Measurements from ENCODE around the gene NEDD4L.
"Not testable (repeated sequence)": the region's sequence is repeated elsewhere in the genome, so short reads cannot be mapped to it uniquely, and the experiment has no call there.

The NEDD4L gene

GRCh38 chr18:58272779-58273435 lies 228.9 kb downstream of the NEDD4L start:
- DNase-seq = no peak

DNA sequence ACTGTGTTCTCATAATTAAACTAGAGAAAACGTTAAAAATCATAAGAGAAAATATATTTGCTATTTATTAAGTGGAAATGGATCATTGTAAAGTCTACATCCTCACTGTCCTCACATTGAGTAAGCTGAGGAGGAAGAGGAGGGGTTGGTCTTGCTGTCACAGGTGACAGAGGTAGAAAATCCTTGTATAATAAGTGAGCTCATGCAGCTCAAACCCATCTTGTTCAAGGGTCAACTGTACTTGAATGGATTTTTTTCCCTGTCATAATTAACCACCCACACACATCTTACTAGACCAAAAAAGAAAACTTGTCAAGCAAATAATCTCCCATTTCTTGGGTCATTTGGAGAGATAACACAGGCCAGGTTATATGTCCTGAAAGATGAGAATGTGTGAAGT lies 231.2 kb downstream of the NEDD4L start:
- DNase-seq = no peak

DNA sequence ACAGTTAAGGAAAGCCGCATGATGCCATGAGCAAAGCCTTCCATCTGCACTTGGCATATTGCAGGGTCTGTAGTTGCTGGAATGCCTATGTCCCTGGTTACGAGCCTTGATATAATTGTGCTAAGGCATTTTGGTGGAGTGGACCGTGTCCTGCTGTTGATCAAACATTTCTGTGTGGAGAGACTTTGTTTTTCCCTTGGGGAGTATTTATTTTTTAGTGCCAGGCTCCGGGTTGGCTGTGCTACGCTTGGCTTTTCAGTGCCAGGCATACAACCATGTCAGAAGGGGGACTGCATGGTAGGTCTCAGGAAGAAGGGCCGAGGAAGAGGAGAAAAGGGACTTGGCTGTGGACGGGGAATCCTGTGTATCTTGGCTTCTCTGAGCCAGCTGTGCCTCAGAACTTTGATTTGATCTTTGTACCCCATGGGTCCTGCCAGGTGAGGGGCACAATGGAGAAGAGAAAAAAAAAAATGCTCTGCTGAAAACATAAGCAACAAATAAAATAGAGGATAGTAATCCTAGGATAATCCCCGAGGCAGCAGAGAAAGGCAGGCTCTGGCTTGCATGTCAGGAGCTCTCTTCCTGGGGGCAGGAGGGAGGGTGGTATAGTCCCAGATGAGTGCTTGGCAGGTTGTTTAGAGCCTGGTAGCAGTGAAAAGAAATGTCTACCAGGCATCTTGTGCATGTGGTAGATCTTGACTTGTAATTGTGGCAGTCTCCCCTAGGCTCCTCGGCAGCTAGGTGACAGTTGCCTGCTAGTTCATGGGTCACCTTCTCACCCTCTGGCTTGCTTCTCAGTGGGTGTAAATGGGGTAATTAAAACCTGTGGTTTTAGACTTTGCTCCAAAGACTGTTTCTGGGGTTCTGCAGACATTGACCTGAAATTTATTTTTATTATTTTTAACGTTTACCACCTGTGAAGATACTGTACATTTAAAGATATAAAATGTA lies 233.0 kb downstream of the NEDD4L start:
- no peak for DNase-seq

- no peak for DNase-seq
Measured at GRCh38 chr18:58279504-58280175, 235.6 kb downstream of the NEDD4L start.

DNA sequence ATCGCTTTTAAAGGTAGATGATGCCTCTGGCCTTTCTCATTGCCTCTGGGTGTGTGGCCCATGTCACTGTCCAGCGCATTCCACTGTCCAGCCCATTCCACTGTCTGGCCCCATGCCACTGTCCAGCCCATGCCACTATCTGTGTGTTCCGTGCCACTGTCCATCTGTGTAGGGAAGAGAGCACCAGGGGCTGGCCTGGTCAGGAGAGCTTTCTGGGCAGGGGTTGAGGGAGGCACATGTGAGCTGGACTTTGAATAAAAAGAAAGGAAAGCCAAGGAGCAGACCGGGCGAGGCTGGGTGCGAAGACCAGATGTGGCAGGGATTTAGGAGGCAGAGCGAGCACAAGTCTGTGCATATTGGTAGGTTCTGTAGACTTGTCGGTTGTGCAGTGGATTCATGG lies 236.2 kb downstream of the NEDD4L start:
- DNase-seq = no peak

DNA sequence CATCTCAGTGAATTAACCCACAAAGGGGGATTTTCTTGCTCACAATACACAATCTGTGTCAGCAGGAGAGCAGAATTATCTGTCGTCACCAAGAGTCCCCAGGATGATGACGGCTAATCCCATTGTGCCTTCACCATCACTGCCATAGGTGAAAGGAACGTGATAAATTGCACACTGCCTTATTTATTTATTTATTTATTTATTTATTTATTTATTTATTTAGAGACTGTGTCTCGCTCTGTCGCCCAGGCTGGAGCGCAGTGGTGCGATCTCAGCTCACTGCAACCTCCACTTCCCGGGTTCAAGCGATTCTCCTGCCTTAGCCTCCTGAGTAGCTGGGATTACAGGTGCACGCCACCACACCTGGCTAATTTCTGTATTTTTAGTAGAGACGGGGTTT lies 238.8 kb downstream of the NEDD4L start:
- not testable (repeated sequence) for DNase-seq

GRCh38 chr18:58284699-58285448 lies 240.8 kb downstream of the NEDD4L start:
- no peak for DNase-seq

DNA sequence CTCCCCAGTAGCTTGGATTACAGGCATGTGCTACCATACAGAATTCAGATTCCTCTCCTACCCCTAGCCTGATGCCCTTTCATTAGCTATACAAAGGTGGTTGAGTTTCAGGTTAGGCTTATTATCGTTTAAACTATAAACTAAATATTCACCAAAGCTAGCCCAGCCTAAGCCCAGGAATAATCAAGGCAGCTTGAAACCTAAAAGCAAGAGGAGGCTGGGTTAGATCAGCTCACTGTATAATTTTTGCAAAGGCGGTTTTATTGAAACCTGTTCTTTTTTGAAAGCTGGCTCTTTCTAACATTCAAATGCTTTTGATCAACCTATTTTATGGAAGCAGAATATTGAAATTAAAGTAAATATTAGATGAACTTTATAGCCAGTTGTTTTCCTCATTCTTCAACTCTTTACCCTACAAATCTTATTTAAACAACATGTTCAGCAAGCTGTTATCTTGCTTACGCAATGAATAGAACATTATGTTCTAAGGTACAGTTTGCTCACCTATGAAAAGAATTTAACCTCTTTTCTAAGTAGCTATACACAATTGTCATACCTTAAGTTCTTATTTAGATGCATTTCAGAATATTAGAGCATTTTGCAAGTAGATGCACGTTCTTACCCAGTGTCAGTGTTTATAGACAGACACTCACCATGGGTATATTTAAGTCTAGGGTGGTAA lies 241.6 kb downstream of the NEDD4L start:
- DNase-seq = no peak

DNA sequence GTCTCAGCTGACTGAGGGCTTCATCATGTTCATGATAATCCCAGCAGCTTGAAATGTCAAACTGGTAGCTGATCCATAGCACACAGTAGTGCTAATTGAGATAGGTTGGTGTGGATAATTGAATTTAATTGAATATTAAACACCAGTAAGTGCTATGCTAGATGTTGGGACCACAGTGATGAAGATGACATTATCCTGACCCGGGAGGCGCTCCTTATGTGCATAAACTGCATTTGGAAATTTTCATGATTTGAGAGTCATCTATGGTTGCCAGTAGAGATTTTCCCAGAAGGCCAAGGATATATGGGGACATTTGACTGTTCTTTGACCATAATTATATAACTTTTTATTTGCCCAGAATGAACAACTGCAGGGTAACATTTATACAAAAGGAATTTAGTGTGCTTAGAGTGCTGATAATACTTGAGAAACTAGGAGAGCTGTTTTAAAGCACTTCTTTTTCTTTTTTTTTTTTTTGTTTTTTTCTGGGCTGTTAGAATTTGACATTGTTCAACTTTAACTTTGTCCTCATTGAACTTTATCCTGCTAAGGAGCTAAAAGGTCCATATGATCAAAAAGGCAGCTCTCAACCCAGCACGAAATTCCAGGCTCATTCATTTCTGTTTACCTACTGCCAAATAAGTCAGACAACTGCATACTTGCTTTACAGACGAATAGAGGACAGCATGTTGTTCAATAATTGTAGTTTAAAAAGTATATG lies 242.8 kb downstream of the NEDD4L start:
- DNase-seq = no peak

DNA sequence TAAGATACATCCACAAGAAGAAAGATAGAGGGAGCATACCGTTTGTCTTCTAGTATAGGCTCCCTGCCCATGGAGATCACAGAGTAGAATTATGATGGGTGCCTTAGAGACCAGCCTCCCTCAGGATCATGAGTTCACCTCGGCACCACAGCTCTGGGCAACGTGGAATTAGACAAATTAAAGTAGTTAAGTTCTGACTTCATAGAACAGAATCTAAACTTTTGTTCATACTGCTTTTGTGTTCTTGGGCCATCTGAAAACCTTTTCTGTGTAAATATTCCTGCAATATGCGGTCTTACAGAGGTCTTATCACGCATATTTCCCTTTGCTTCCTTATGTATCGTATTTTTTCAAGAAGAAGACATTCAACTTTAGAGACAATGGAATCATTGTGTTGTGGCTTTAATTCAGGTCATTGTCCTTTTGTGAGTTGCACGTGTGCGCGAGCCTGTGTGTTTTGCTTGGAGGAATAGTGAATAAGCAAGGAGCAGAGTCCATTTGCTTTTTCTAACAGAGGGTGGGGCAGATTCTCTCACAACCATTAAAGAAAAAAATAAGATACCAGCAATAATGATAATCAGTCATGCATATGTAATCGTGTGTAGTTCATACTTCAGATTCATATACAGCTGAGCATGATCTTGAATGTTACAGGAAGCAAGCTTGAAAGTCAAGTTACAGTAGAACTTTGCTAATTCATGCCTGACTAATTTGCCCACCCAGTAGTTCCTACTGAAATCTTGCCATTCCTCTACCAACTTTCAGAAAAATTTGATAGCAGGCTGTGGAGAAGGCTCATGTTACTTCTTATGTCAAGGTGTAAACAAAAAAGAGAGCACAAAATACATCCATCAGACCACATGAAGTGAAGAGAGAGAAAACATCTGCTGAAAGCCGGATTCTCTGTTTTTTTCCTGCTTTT lies 243.6 kb downstream of the NEDD4L start:
- no peak for DNase-seq

DNA sequence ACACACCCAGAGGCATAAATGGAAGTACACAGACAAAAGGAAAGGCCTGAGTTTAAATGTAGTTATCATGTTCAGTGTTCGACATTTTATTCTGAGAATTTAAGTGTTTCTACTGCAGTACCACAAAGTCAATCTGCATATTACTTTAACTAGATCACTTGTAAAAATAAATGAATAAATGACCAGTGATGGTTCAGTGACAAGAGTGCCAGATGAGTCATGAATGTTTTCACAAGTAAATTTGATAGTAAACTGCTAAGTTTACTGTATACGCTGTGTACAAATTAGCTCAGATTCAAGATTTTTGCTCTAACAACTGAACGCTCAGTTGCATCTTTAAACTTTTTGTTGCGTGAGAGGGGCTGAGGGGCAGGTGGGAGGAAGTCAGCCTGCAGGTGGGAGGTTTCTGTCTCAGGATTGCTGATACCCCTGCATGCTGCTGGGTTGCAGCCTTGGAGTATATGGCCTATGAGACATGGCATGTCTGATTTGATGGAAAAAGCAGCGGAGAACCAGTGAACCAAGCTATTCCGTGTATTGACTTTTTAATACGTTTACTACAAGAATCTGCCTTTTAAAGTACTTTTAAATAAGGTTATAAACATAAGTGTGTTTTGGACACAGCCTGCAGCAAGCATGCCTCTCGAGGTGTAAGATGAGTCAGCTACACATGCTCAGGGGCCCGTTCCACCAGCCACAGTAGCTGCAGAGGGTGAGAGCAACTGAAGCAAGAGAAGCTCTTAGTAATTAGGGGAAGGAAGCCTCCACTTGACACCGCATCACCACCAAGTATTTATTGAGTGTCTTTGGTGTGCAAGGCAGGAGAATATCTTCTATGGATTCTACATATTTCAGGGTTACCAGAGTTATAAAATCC lies 245.1 kb downstream of the NEDD4L start:
- DNase-seq = peak; percentile 63

- DNase-seq = no peak
Measured at GRCh38 chr18:58290116-58290695, 246.2 kb downstream of the NEDD4L start.

- DNase-seq = no peak
Measured at GRCh38 chr18:58291131-58291530, 247.1 kb downstream of the NEDD4L start.

GRCh38 chr18:58292638-58293037 lies 248.6 kb downstream of the NEDD4L start:
- DNase-seq = no peak

DNA sequence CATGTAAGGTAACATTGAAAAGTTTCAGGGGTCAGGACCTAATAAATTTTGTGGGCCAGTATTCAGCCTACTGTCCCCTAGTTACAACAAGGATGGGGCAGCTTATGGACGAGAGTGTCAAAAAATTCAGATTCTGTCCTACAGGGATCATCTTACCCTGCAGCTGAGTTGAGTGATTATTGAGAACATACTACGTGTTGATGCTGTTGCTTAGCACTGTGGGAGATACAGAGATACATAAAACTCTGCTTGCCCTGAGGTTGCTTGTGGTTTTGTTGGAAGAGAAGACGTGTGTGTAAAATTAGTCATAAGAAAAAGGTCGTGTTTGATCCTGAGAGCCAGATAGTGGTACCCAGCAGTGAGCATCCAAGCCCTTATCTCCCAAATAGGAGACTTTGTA lies 253.2 kb downstream of the NEDD4L start:
- peak; percentile 73 for DNase-seq

GRCh38 chr18:58298251-58299134 lies 254.5 kb downstream of the NEDD4L start:
- DNase-seq = no peak

DNA sequence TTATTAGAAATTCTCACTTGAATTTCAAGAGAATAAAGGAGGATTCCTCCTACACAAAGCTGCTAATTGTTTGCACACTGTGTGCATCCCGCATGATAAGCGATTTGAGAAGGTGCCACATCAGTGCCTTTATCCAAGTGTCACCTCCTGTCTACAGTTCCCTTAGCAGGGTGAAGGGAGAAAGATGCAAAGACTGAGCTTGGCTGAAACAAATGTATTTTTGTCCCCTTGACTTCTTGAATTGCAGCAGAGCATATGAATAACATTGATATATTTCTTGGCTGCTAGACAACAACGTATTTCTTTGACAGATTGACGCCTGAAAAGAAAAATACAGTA lies 255.1 kb downstream of the NEDD4L start:
- no peak for DNase-seq

- no peak for DNase-seq
Measured at GRCh38 chr18:58299936-58300335, 255.9 kb downstream of the NEDD4L start.
